GF-D8 (cell line): ENCODE measurements around the gene USP17L15.
"Not testable (repeated sequence)": the region's sequence is repeated elsewhere in the genome, so short reads cannot be mapped to it uniquely, and the experiment has no call there.

ENCODE experiments used
- DNase-seq: peaks from one replicate; lab custom pipeline; 2025; lab: John Stamatoyannopoulos, UW

USP17L15 gene

GRCh38 chr4:9234085-9234484 is at the start of gene USP17L15:
Gene USP17L15 (plus strand): TSS chr4:9234385. CDS start chr4:9234385, 0 bp downstream.
- DNase-seq = not testable (repeated sequence)

GRCh38 chr4:9210357-9210756 is 23.8 kb upstream of the USP17L15 start, which contains the start of gene USP17L10:
Gene USP17L10 (plus strand): TSS chr4:9210657. CDS start chr4:9210657, 0 bp downstream.
- DNase-seq = not testable (repeated sequence)

DNA sequence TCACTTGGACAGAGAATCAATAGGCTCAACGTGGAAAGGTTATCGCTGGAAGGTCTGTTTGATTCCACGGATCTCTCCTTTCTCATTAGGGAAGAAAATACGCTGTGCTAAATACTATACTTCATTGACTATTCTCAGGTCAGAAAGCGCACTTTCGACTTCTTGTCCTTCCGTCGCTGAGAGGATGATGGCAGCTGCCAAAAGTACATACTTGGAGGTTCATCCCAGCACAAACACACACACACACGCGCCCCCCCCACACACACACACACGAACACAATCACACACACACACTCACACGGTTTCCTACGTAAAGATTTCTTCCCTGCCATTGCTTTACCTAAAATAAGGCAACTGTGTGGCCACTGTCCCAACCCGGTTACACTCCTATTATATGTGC is 19.5 kb upstream of the USP17L15 start:
- DNase-seq = not testable (repeated sequence)

GRCh38 chr4:9215105-9215504 is 19.1 kb upstream of the USP17L15 start, which contains the start of gene USP17L11:
Gene USP17L11 (plus strand): TSS chr4:9215405. CDS start chr4:9215405, 0 bp downstream.
- not testable (repeated sequence) for DNase-seq

DNA sequence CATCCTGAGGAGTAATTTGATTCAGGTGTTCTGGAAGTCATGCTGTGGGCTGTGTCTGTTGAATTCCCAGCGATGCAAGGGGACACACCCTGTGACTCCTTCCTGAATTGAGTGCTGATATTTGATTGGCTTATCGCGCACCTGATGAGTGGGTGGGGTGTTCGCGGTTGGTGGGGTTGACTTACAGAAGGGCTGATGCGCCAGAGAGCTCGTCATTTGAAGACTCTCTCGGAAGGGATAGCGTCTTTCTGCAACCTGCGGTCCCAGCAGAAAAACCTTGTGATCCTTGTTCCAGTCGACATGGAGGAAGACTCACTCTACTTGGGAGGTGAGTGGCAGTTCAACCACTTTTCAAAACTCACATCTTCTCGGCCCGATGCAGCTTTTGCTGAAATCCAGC is 14.3 kb upstream of the USP17L15 start, which contains the start of gene USP17L12:
Gene USP17L12 (plus strand): TSS at position 301 of the 400 bp plus-strand sequence. CDS start 0 bp downstream, at position 301.
- DNase-seq = not testable (repeated sequence)

- not testable (repeated sequence) for DNase-seq
These were observed 9.6 kb upstream of the USP17L15 start, which contains the start of gene USP17L13 for GRCh38 chr4:9224596-9224995. Gene USP17L13 (plus strand): TSS chr4:9224896. CDS start chr4:9224896, 0 bp downstream.

DNA sequence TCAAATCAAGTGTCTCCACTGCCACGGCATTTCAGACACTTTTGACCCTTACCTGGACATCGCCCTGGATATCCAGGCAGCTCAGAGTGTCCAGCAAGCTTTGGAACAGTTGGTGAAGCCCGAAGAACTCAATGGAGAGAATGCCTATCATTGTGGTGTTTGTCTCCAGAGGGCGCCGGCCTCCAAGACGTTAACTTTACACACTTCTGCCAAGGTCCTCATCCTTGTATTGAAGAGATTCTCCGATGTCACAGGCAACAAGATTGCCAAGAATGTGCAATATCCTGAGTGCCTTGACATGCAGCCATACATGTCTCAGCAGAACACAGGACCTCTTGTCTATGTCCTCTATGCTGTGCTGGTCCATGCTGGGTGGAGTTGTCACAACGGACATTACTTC is 3.9 kb upstream of the USP17L15 start:
- DNase-seq = not testable (repeated sequence)

GRCh38 chr4:9238461-9238860 is 4.3 kb downstream of the USP17L15 start:
- not testable (repeated sequence) for DNase-seq

DNA sequence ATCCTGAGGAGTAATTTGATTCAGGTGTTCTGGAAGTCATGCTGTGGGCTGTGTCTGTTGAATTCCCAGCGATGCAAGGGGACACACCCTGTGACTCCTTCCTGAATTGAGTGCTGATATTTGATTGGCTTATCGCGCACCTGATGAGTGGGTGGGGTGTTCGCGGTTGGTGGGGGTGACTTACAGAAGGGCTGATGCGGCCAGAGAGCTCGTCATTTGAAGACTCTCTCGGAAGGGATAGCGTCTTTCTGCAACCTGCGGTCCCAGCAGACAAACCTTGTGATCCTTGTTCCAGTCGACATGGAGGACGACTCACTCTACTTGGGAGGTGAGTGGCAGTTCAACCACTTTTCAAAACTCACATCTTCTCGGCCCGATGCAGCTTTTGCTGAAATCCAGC is 9.4 kb downstream of the USP17L15 start, which contains the start of gene USP17L17:
Gene USP17L17 (plus strand): TSS at position 301 of the 400 bp plus-strand sequence. CDS start 0 bp downstream, at position 301.
- DNase-seq = not testable (repeated sequence)

GRCh38 chr4:9247953-9248680 is 13.9 kb downstream of the USP17L15 start, which contains the start of gene USP17L18:
Gene USP17L18 (plus strand): TSS chr4:9248630. CDS start chr4:9248630, 0 bp downstream.
- DNase-seq = not testable (repeated sequence)

DNA sequence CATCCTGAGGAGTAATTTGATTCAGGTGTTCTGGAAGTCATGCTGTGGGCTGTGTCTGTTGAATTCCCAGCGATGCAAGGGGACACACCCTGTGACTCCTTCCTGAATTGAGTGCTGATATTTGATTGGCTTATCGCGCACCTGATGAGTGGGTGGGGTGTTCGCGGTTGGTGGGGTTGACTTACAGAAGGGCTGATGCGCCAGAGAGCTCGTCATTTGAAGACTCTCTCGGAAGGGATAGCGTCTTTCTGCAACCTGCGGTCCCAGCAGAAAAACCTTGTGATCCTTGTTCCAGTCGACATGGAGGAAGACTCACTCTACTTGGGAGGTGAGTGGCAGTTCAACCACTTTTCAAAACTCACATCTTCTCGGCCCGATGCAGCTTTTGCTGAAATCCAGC is 18.9 kb downstream of the USP17L15 start, which contains the start of gene USP17L19:
Gene USP17L19 (plus strand): TSS at position 301 of the 400 bp plus-strand sequence. CDS start 0 bp downstream, at position 301.
- not testable (repeated sequence) for DNase-seq

DNA sequence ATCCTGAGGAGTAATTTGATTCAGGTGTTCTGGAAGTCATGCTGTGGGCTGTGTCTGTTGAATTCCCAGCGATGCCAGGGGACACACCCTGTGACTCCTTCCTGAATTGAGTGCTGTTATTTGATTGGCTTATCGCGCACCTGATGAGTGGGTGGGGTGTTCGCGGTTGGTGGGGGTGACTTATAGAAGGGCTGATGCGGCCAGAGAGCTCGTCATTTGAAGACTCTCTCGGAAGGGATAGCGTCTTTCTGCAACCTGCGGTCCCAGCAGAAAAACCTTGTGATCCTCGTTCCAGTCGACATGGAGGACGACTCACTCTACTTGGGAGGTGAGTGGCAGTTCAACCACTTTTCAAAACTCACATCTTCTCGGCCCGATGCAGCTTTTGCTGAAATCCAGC is 23.6 kb downstream of the USP17L15 start, which contains the start of gene USP17L20:
Gene USP17L20 (plus strand): TSS at position 301 of the 400 bp plus-strand sequence. CDS start 0 bp downstream, at position 301.
- not testable (repeated sequence) for DNase-seq

- not testable (repeated sequence) for DNase-seq
These were observed 28.4 kb downstream of the USP17L15 start, which contains the start of gene USP17L21 for GRCh38 chr4:9262572-9262971. Gene USP17L21 (plus strand): TSS chr4:9262872. CDS start chr4:9262872, 0 bp downstream.

GRCh38 chr4:9267319-9267718 is 33.1 kb downstream of the USP17L15 start, which contains the start of gene USP17L22:
Gene USP17L22 (plus strand): TSS chr4:9267619. CDS start chr4:9267619, 0 bp downstream.
- not testable (repeated sequence) for DNase-seq

GRCh38 chr4:9271719-9272118 is 37.5 kb downstream of the USP17L15 start:
- DNase-seq = not testable (repeated sequence)
